Left lung (tissue), 10 donors: ENCODE data around the gene JARID2. TPM values are rescaled to one million over a fixed set of nuclear protein-coding genes. Genes with fewer than 3 reads are reported as not detected.
"Not testable (repeated sequence)": the region's sequence is repeated elsewhere in the genome, so short reads cannot be mapped to it uniquely, and the experiment has no call there.

Source experiments
- ATAC-seq: fragments of 200-7000 bp; cut with Tn5 transposase; one replicate; pipeline ENCODE4 v1.9.1; 2020; ENCODE audit warnings: moderate library complexity
- DNase-seq, 4 donors: peaks; one replicate each; pipeline ENCODE4 v3.0.0-alpha.2; 2013 to 2020
- H3K27ac ChIP-seq, 2 donors: fragments of 200-600 bp; sonication (generic) in 1 of 2; one replicate each; pipeline versions ENCODE4 v1.5.0 to v1.8.0; 2020 to 2021
- H3K27me3 ChIP-seq, 2 donors: fragments of 200-600 bp; sonication (generic) in 1 of 2; one replicate each; pipeline versions ENCODE4 v1.5.0 to v1.8.0; 2020 to 2021
- H3K36me3 ChIP-seq, 2 donors: fragments of 200-600 bp; sonication (generic) in 1 of 2; one replicate each; pipeline versions ENCODE4 v1.5.0 to v1.8.0; 2020 to 2021
- H3K4me1 ChIP-seq, 2 donors: fragments of 200-600 bp; one replicate each; pipeline ENCODE4 v1.8.0; 2021
- H3K4me3 ChIP-seq, 2 donors: fragments of 200-600 bp; sonication (generic) in 1 of 2; one replicate each; pipeline versions ENCODE4 v1.5.0 to v1.8.0; 2020 to 2021; ENCODE audit warnings: mild to moderate bottlenecking in 1 of 2
- H3K9me3 ChIP-seq, 2 donors: fragments of 200-600 bp; sonication (generic) in 1 of 2; one replicate each; pipeline versions ENCODE4 v1.5.0 to v1.8.0; 2020 to 2021
- CTCF ChIP-seq, 2 donors: fragments of 200-600 bp; sonication (generic) in 1 of 2; IDR thresholded peaks; one replicate each; pipeline versions ENCODE4 v1.5.0 to v1.8.0; 2021; ENCODE audit warnings: antibody characterized with exemption in 2 of 2
- intact Hi-C, 2 donors: fragments of 100-400 bp; cut with DNase I; formaldehyde crosslinking; loops; one replicate each; pipeline versions ENCODE4 v1.11.2 to v1.14.2; 2022
- polyA plus RNA-seq, 6 donors: library from polyadenylated mRNA; unstranded; fragments of 120-200 nt; gene quantifications; one replicate each; pipeline ENCODE4 v1.2.1, GENCODE V29; 2013; ENCODE audit not compliant: insufficient read length in 6 of 6
- total RNA-seq, 2 donors: library from RNA; stranded (reverse); fragmentation: NEBNext Ultra II Directional; extraction: Animal tissue kit (Norgen Biotek cat#: 25700); gene quantifications; one replicate each; pipeline ENCODE4 v1.2.1, GENCODE V29; 2021
- donor health status: DM: no; HTN: yes; CAD: no.
- donor health status: DM: no; HTN: no; CAD: no.

Gene JARID2
- total and polyA plus RNA-seq, 8 donors = 10.2 to 19.4 (median 17.8) TPM

GRCh38 chr6:15293674-15294073 lies 47.8 kb downstream of the JARID2 start:
- ATAC-seq (peak; percentile 43), DNase-seq (no peak)
- H3K4me3 ChIP-seq = no peak overlapping the region
- TF ChIP-seq CTCF (IDR thresholded peaks at IDR 0.05) = no peak
- intact Hi-C loops = no loop called here
- no peaks in the 10 kb centered on the region for H3K36me3 ChIP-seq
- H3K9me3 ChIP-seq = no peaks in the 10 kb centered on the region
- H3K27ac ChIP-seq = no peak overlapping the region
- no peaks in the 10 kb centered on the region for H3K27me3 ChIP-seq
- peaks cover 11 to 67% of the 10 kb centered on the region in 2 donors for H3K4me1 ChIP-seq

- Histone ChIP-seq H3K27ac (no peak overlapping the region), H3K4me1 (peaks cover 11 to 67% of the 10 kb centered on the region in 2 donors), H3K27me3 (no peaks in the 10 kb centered on the region), H3K4me3 (no peak overlapping the region), H3K9me3 (no peaks in the 10 kb centered on the region), H3K36me3 (no peaks in the 10 kb centered on the region)
- DNase-seq (no peak), ATAC-seq (no peak)
- TF ChIP-seq CTCF (IDR thresholded peaks at IDR 0.05) = no peak
- intact Hi-C loops = no loop called here
These were observed 48.6 kb downstream of the JARID2 start for GRCh38 chr6:15294504-15294903.

GRCh38 chr6:15296249-15296648 lies 50.4 kb downstream of the JARID2 start:
- intact Hi-C loops = no loop called here
- H3K27ac ChIP-seq = no peak overlapping the region

GRCh38 chr6:15296735-15297134 lies 50.9 kb downstream of the JARID2 start:
- peaks cover 11 to 72% of the 10 kb centered on the region in 2 donors for H3K4me1 ChIP-seq
- no peak overlapping the region for H3K27ac ChIP-seq
- intact Hi-C loops = no loop called here
- H3K36me3 ChIP-seq = no peaks in the 10 kb centered on the region
- DNase-seq = no peak
- ATAC-seq = no peak
- no peaks in the 10 kb centered on the region for H3K27me3 ChIP-seq
- TF ChIP-seq CTCF (IDR thresholded peaks at IDR 0.05) = no peak
- no peak overlapping the region for H3K4me3 ChIP-seq
- no peaks in the 10 kb centered on the region for H3K9me3 ChIP-seq

More at GRCh38 chr6:15296249-15296648, 50.4 kb downstream of the JARID2 start:
- Histone ChIP-seq H3K36me3 (no peaks in the 10 kb centered on the region), H3K9me3 (no peaks in the 10 kb centered on the region), H3K4me3 (no peak overlapping the region), H3K4me1 (peaks cover 11 to 69% of the 10 kb centered on the region in 2 donors), H3K27me3 (no peaks in the 10 kb centered on the region)
- no peak for ATAC-seq
- no peak for DNase-seq
- TF ChIP-seq CTCF (IDR thresholded peaks at IDR 0.05) = no peak

GRCh38 chr6:15297167-15297566 lies 51.3 kb downstream of the JARID2 start:
- intact Hi-C loops, ATAC-seq, H3K27me3 ChIP-seq, DNase-seq, H3K4me3 ChIP-seq, H3K9me3 ChIP-seq, H3K36me3 ChIP-seq: not testable (repeated sequence)
- H3K27ac ChIP-seq = peak overlapping the region in 1 of 2 donors; percentile 53
- peaks cover 11 to 74% of the 10 kb centered on the region in 2 donors for H3K4me1 ChIP-seq
